Stomach (tissue), 9 donors: ENCODE results near the gene BLCAP. TPM values are rescaled to one million over a fixed set of nuclear protein-coding genes. Genes with fewer than 3 reads are reported as not detected.

Experiments used
- DNase-seq, 2 donors: peaks; one replicate each; pipeline versions ENCODE4 v3.0.0 to v3.0.0-alpha.2; 2013 to 2019
- H3K27ac ChIP-seq, 5 donors: fragments of 200-600 bp in 4 of 5; sonication (generic) in 4 of 5; one replicate each; pipeline ENCODE4 v1.5.1; 2013 to 2019; ENCODE audit warnings: mild to moderate bottlenecking in 1 of 5, moderate library complexity in 1 of 5
- H3K27me3 ChIP-seq, 3 donors: fragments of 200-600 bp; sonication (generic); one replicate each; pipeline ENCODE4 v1.5.1; 2017 to 2019; ENCODE audit warnings: mixed run types in 1 of 3
- H3K36me3 ChIP-seq, 4 donors: fragments of 200-600 bp; sonication (generic); 1 replicate in 3 of 4; 2 replicates in 1 of 4; pipeline ENCODE4 v1.5.1; 2016 to 2019
- H3K4me1 ChIP-seq, 4 donors: fragments of 200-600 bp; sonication (generic); one replicate each; pipeline ENCODE4 v1.5.1; 2016 to 2019
- H3K4me3 ChIP-seq, 4 donors: fragments of 200-600 bp; sonication (generic) in 3 of 4; one replicate each; pipeline ENCODE4 v1.5.1; 2016 to 2019; ENCODE audit warnings: mild to moderate bottlenecking in 1 of 4
- H3K9me3 ChIP-seq, 4 donors: fragments of 200-600 bp; sonication (generic); one replicate each; pipeline ENCODE4 v1.5.1; 2016 to 2019
- EP300 ChIP-seq: sonication (generic); formaldehyde crosslinking; IDR thresholded peaks from one replicate; pipeline ENCODE4 v1.6.1; 2017; ENCODE audit warnings: antibody characterized with exemption
- POLR2A ChIP-seq, 4 donors: fragments of 450-650 bp; IDR thresholded peaks; one replicate each; pipeline ENCODE4 v1.6.1; 2016; ENCODE audit warnings: antibody characterized with exemption in 4 of 4, control low read depth in 2 of 4, mild to moderate bottlenecking in 1 of 4, moderate library complexity in 1 of 4
- POLR2AphosphoS5 ChIP-seq, 3 donors: sonication (generic); formaldehyde crosslinking; IDR thresholded peaks; one replicate each; pipeline ENCODE4 v1.6.1; 2016; ENCODE audit warnings: antibody characterized with exemption in 3 of 3
- WGBS, 5 donors: extraction: QIAGEN DNeasy Blood & Tissue Kit in 3 of 5; methylation state at CpG; one replicate each; pipeline versions ENCODE4 v1.1.5 to v1.1.7; 2013 to 2018; 5-methylcytosine and 5-hydroxymethylcytosine counted together
- intact Hi-C: fragments of 100-400 bp; cut with DNase I; formaldehyde crosslinking; loops from one replicate; pipeline ENCODE4 v1.15.1; 2023; ENCODE audit warnings: low total_unique reads
- polyA plus RNA-seq, 3 donors: library from polyadenylated mRNA; stranded (reverse); fragments of 200-250 nt; gene quantifications; one replicate each; pipeline ENCODE4 v1.2.3, GENCODE V29; 2013
- total RNA-seq, 5 donors: library from RNA; depleted of rRNA; stranded (reverse); fragments of >200 nt; gene quantifications; one replicate each; pipeline versions ENCODE4 v1.1.0 to v1.2.3, GENCODE V29; 2014 to 2016
- TF ChIP-seq, protein P1 (sequence below), 7 experiments: fragments of 450-650 bp in 4 of 7; fragments of 200-600 bp in 3 of 7; sonication (generic) in 3 of 7; IDR thresholded peaks; one replicate each; pipeline ENCODE4 v1.5.1; 2016 to 2019; ENCODE audit warnings: antibody characterized with exemption in 7 of 7, control low read depth in 2 of 7, mild to moderate bottlenecking in 1 of 7
- donor health status: healthy with polysubstance abuse.
- donor health status: Bipolar disorder and iron deficiency.
- donor health status: healthy.

The BLCAP gene
- total and polyA plus RNA-seq, 8 donors, result 12.5 to 84.4 (median 46.6) TPM

DNA sequence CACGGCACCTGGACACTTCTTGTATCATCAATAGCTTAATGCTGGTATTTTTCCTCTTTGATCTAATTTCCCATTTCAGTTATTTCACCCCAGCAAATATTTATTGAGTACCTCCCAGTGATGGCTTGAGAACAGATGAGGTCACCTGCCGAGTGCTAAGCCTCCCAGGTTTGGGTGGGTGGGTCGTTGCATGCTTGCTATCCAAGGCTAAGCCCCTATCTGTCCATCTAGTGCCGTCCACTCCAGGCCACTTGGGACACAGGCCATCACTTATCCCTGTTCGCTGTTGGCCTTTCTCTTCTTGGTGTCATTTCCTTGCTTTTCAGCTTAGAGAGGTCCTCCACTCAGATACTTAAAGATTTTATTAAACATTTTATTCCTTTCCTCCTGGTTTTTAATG is 17.4 kb downstream of the BLCAP start:
- DNase-seq, result no peak
- intact Hi-C loops, result no loop called here
- Histone ChIP-seq H3K4me3 (no peak overlapping the region), H3K27ac (no peak overlapping the region), H3K27me3 (no peaks in the 10 kb centered on the region), H3K9me3 (no peaks in the 10 kb centered on the region), H3K4me1 (peaks cover 0 to 10% (median 4%) of the 10 kb centered on the region in 4 donors), H3K36me3 (peaks cover 4 to 55% (median 50%) of the 10 kb centered on the region in 4 donors)
- no peak for TF ChIP-seq EP300
- no peak for TF ChIP-seq POLR2A (IDR thresholded peaks at IDR 0.05)
- TF ChIP-seq, protein P1, sequence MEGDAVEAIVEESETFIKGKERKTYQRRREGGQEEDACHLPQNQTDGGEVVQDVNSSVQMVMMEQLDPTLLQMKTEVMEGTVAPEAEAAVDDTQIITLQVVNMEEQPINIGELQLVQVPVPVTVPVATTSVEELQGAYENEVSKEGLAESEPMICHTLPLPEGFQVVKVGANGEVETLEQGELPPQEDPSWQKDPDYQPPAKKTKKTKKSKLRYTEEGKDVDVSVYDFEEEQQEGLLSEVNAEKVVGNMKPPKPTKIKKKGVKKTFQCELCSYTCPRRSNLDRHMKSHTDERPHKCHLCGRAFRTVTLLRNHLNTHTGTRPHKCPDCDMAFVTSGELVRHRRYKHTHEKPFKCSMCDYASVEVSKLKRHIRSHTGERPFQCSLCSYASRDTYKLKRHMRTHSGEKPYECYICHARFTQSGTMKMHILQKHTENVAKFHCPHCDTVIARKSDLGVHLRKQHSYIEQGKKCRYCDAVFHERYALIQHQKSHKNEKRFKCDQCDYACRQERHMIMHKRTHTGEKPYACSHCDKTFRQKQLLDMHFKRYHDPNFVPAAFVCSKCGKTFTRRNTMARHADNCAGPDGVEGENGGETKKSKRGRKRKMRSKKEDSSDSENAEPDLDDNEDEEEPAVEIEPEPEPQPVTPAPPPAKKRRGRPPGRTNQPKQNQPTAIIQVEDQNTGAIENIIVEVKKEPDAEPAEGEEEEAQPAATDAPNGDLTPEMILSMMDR (IDR thresholded peaks at IDR 0.05), result no peak
- no peak for TF ChIP-seq POLR2AphosphoS5 (IDR thresholded peaks at IDR 0.05)
- 87 to 94% (median 90%) methylated on average over 5 of the region's 5 CpGs for WGBS, 5 donors

DNA sequence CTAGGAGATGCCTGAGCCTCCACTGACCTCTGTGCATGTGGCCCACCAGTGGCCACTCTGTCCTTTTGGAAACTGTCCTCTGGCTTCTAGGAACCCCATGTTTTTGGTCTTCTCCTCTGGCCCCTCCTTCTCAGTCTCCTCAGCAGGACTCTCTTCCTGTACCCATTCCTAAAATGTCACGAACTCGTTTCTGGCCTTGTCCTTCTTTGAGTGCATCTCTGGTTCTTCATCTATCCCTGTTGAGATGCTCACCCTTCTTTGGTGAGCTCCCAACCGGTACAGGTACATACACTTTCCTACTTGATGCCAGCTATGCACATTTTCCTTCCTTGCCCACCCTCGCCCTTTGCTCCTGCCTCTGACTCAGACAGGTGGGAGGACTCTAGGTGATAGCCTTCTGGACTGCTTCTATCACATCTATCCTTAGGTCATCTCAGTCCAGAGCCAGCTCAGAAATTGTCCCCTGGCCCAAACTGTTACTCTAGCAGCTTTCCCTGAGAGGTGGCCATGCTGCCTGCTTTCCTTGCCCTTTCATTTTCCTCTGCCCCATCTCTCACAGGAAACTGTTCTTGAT is 21.4 kb downstream of the BLCAP start:
- Histone ChIP-seq H3K27ac (no peak overlapping the region), H3K27me3 (no peaks in the 10 kb centered on the region), H3K9me3 (no peaks in the 10 kb centered on the region), H3K4me1 (peaks cover 0 to 14% (median 4%) of the 10 kb centered on the region in 4 donors), H3K36me3 (peaks cover 0 to 28% (median 22%) of the 10 kb centered on the region in 4 donors), H3K4me3 (no peak overlapping the region)
- intact Hi-C loops, result no loop called here
- 79 to 88% (median 83%) methylated on average over 4 of the region's 4 CpGs for WGBS, 5 donors
- DNase-seq, result no peak
- no peak for TF ChIP-seq POLR2AphosphoS5 (IDR thresholded peaks at IDR 0.05)
- no peak for TF ChIP-seq POLR2A (IDR thresholded peaks at IDR 0.05)
- TF ChIP-seq, protein P1 (IDR thresholded peaks at IDR 0.05), result no peak
- no peak for TF ChIP-seq EP300

DNA sequence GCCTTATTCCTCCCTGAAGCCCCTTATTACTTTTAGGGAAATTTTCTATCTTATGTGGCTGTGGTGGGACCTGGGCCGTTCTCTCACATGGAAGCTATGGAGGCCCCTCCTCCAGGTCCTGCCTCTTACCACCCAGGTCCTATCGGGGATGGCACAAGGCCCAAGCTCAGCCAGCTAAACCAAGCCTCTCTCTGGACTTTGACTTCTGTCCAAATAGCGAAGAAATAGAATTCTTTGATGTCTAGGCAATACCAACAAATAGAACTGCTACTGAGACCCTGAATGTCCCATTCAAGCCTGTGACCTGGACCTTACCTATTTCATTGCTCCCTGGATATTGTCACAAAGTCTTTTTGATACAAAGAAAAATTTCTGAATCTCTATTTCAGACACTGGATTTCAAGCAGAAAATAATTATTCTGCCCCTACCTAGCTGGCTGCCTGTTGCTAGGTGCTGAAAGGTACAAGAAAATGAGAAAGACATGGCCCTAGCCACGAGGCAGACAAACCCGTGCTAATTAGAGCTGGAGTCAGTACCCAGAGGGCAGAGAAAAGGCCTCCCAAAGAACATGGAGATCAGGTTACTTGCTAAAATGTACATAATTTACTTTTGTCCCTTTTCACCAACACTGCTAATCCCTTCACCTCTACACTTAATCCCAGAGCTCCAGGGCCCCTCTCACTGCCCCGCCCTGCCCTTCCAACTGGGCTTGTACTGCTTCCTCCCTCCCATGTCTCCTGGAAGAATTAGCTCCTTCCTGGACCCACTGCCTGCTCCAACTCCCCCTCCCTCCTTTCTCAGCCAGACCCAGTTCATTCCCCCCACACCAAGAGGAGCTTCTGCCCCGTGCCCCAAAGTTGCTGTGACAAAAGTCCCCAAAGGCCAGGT is 22.2 kb downstream of the BLCAP start:
- Histone ChIP-seq H3K36me3 (peaks cover 0 to 21% (median 16%) of the 10 kb centered on the region in 4 donors), H3K27ac (no peak overlapping the region), H3K4me3 (no peak overlapping the region), H3K27me3 (no peaks in the 10 kb centered on the region), H3K4me1 (peaks cover 0 to 14% (median 4%) of the 10 kb centered on the region in 4 donors), H3K9me3 (no peaks in the 10 kb centered on the region)
- intact Hi-C loops, result no loop called here
- no peak for DNase-seq
- TF ChIP-seq, protein P1 (IDR thresholded peaks at IDR 0.05), result no peak
- TF ChIP-seq POLR2A (IDR thresholded peaks at IDR 0.05) (no peak), POLR2AphosphoS5 (IDR thresholded peaks at IDR 0.05) (no peak), EP300 (no peak)
- WGBS, 5 donors, result 53 to 68% (median 60%) methylated on average over 7 of the region's 7 CpGs

DNA sequence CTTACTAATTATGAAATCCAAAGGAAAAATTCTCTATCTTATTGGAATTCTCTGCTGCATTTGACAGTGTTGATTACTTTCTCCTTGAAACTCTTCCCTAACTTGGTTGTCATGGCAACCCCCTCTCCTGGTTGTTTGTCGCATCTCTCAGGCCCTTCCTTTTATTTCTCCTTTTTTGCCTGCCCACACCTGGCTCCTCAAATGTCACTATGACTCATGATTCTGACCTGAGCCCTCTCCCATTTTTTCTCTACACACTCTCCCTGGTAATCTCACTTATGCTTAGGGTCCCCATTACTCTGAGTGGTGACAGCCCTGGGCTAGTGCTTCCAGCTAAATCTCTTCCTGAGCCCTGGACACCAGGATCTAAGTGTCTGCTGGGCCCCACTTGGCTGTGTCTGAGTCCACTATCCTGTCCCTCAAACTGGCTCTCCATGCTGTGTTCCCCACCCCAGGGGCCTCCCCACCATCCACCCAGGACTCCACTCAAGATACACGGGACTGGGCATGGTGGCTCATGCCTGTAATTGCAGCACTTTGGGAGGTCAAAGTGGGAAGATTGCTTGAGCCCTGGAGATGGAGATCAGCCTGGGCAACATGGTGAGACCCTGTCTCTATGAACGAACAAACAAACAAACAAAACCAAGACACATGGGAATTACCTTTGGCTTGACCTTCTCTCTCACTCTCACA is 23.1 kb downstream of the BLCAP start:
- Histone ChIP-seq H3K9me3 (no peaks in the 10 kb centered on the region), H3K27ac (no peak overlapping the region), H3K36me3 (peaks cover 0 to 15% (median 10%) of the 10 kb centered on the region in 4 donors), H3K27me3 (no peaks in the 10 kb centered on the region), H3K4me3 (no peak overlapping the region), H3K4me1 (peaks cover 0 to 14% (median 4%) of the 10 kb centered on the region in 4 donors)
- TF ChIP-seq, protein P1 (IDR thresholded peaks at IDR 0.05), result no peak
- no peak for TF ChIP-seq POLR2AphosphoS5 (IDR thresholded peaks at IDR 0.05)
- TF ChIP-seq POLR2A (IDR thresholded peaks at IDR 0.05), result no peak
- TF ChIP-seq EP300, result no peak
- intact Hi-C loops, result no loop called here
- 46 to 71% (median 60%) methylated on average over 2 to 3 of the region's 3 CpGs for WGBS, 5 donors
- DNase-seq, result no peak
